WTC11 (cell line): ENCODE results near the gene WWOX. TPM values are rescaled to one million over a fixed set of nuclear protein-coding genes. Genes with fewer than 3 reads are reported as not detected.

Source experiments
- ATAC-seq: fragments of 200-7000 bp; cut with Tn5 transposase; 2 replicates; pipeline ENCODE4 v1.10.0; 2021; ENCODE audit warnings: mild to moderate bottlenecking, moderate library complexity
- CTCF ChIA-PET: fragments of 300-600 bp; sonication (Branson Sonifier 250); formaldehyde crosslinking; loops from one replicate; lab custom pipeline; 2021; ENCODE audit warnings: antibody characterized with exemption; lab: Charles Lee
- POLR2A ChIA-PET: fragments of 350-600 bp; sonication (Branson Sonifier 250); formaldehyde crosslinking; loops from one replicate; lab custom pipeline; 2021; ENCODE audit warnings: antibody characterized with exemption; lab: Charles Lee
- DNase-seq: peaks from one replicate; pipeline ENCODE4 v3.0.0; 2021; ENCODE audit warnings: low spot score
- H3K27ac Mint-ChIP-seq: 2 replicates; pipeline ENCODE4 v1.8.0; 2021; ENCODE audit warnings: mixed read lengths
- H3K27me3 Mint-ChIP-seq: 2 replicates; pipeline ENCODE4 v1.8.0; 2021; ENCODE audit warnings: low read depth, mild to moderate bottlenecking, moderate library complexity, mixed read lengths
- H3K36me3 Mint-ChIP-seq: 2 replicates; pipeline ENCODE4 v1.8.0; 2021; ENCODE audit warnings: mixed read lengths
- H3K4me1 Mint-ChIP-seq: 2 replicates; pipeline ENCODE4 v1.8.0; 2022; ENCODE audit warnings: mixed read lengths
- H3K4me3 Mint-ChIP-seq: 2 replicates; pipeline ENCODE4 v1.8.0; 2021; ENCODE audit warnings: mild to moderate bottlenecking, moderate library complexity, mixed read lengths
- H3K9me3 Mint-ChIP-seq: 2 replicates; pipeline ENCODE4 v1.8.0; 2021; ENCODE audit warnings: mixed read lengths
- ATF1 ChIP-seq: sonication (generic); formaldehyde crosslinking; IDR thresholded peaks from 2 replicates; pipeline ENCODE4 v1.8.1; 2023; ENCODE audit warnings: mild to moderate bottlenecking, moderate library complexity, missing genetic modification reagents
- ELF4 ChIP-seq: sonication (generic); formaldehyde crosslinking; IDR thresholded peaks from 2 replicates; pipeline ENCODE4 v1.8.1; 2022; ENCODE audit warnings: low read depth, mild to moderate bottlenecking, moderate library complexity, missing genetic modification reagents
- ETV6 ChIP-seq: sonication (generic); formaldehyde crosslinking; IDR thresholded peaks from 2 replicates; pipeline ENCODE4 v1.8.1; 2022; ENCODE audit warnings: mild to moderate bottlenecking, missing genetic modification reagents
- FOXP1 ChIP-seq: sonication (generic); formaldehyde crosslinking; IDR thresholded peaks from 2 replicates; pipeline ENCODE4 v1.8.0; 2022; ENCODE audit warnings: missing genetic modification reagents, mild to moderate bottlenecking, moderate library complexity, borderline replicate concordance
- GABPB1 ChIP-seq: sonication (generic); formaldehyde crosslinking; IDR thresholded peaks from 2 replicates; pipeline ENCODE4 v1.8.1; 2023; ENCODE audit warnings: mild to moderate bottlenecking, missing genetic modification reagents
- HMGA2 ChIP-seq: fragments of 250-450 bp; sonication (Bioruptor Pico); IDR thresholded peaks from 2 replicates; pipeline ENCODE4 v1.4.0; 2021; ENCODE audit warnings: mild to moderate bottlenecking, moderate library complexity
- JUN ChIP-seq: sonication (generic); formaldehyde crosslinking; IDR thresholded peaks from 2 replicates; pipeline ENCODE4 v1.8.0; 2023; ENCODE audit warnings: mild to moderate bottlenecking, missing genetic modification reagents
- MYBL2 ChIP-seq: sonication (generic); formaldehyde crosslinking; IDR thresholded peaks from 2 replicates; pipeline ENCODE4 v1.8.1; 2023; ENCODE audit warnings: mild to moderate bottlenecking, moderate library complexity, missing genetic modification reagents
- RELA ChIP-seq: sonication (generic); formaldehyde crosslinking; IDR thresholded peaks from 2 replicates; pipeline ENCODE4 v1.8.1; 2022; ENCODE audit warnings: missing genetic modification reagents, mild to moderate bottlenecking, borderline replicate concordance
- SOX15 ChIP-seq: fragments of 250-450 bp; sonication (Bioruptor Pico); IDR thresholded peaks from 2 replicates; pipeline ENCODE4 v1.9.0; 2021; ENCODE audit warnings: mild to moderate bottlenecking
- TEAD1 ChIP-seq: sonication (generic); formaldehyde crosslinking; IDR thresholded peaks from 2 replicates; pipeline ENCODE4 v1.8.0; 2022; ENCODE audit warnings: mild to moderate bottlenecking, missing genetic modification reagents
- TP53 ChIP-seq: sonication (generic); formaldehyde crosslinking; IDR thresholded peaks from 2 replicates; pipeline ENCODE4 v1.8.1; 2023; ENCODE audit warnings: mild to moderate bottlenecking, missing genetic modification reagents
- ZNF317 ChIP-seq: sonication (generic); formaldehyde crosslinking; IDR thresholded peaks from 2 replicates; pipeline ENCODE4 v1.8.1; 2023; ENCODE audit warnings: low read depth, mild to moderate bottlenecking, moderate library complexity, missing genetic modification reagents, borderline replicate concordance
- ZNF671 ChIP-seq: fragments of 250-450 bp; sonication (Bioruptor Pico); IDR thresholded peaks from 2 replicates; pipeline ENCODE4 v1.8.0; 2021; ENCODE audit warnings: mild to moderate bottlenecking
- total RNA-seq: library from RNA; stranded (reverse); gene quantifications from 3 replicates; pipeline ENCODE4 v1.2.3, GENCODE V29; 2021
- TF ChIP-seq, protein P1 (sequence below): sonication (generic); formaldehyde crosslinking; IDR thresholded peaks from 2 replicates; pipeline ENCODE4 v1.8.1; 2023; ENCODE audit warnings: mild to moderate bottlenecking, missing genetic modification reagents, borderline replicate concordance
- TF ChIP-seq, protein P2 (sequence below): sonication (generic); formaldehyde crosslinking; IDR thresholded peaks from 2 replicates; pipeline ENCODE4 v1.8.0; 2022; ENCODE audit warnings: mild to moderate bottlenecking, missing genetic modification reagents
- TF ChIP-seq, protein P3 (sequence below): sonication (generic); formaldehyde crosslinking; IDR thresholded peaks from 2 replicates; pipeline ENCODE4 v1.8.1; 2023; ENCODE audit warnings: mild to moderate bottlenecking, moderate library complexity, missing genetic modification reagents
- TF ChIP-seq, protein P4 (sequence below): sonication (generic); formaldehyde crosslinking; IDR thresholded peaks from 2 replicates; pipeline ENCODE4 v1.8.1; 2022; ENCODE audit warnings: missing genetic modification reagents, borderline replicate concordance
- TF ChIP-seq, protein P5 (sequence below): fragments of 250-450 bp; sonication (Bioruptor Pico); IDR thresholded peaks from 2 replicates; pipeline ENCODE4 v1.9.0; 2021; ENCODE audit warnings: mild to moderate bottlenecking, borderline replicate concordance
- TF ChIP-seq, protein P6 (sequence below): sonication (generic); formaldehyde crosslinking; IDR thresholded peaks from 2 replicates; pipeline ENCODE4 v1.8.1; 2023; ENCODE audit warnings: mild to moderate bottlenecking, missing genetic modification reagents, moderate library complexity

The WWOX gene
- total RNA-seq, 1 experiment from 2014 or later = 15.7 TPM

DNA sequence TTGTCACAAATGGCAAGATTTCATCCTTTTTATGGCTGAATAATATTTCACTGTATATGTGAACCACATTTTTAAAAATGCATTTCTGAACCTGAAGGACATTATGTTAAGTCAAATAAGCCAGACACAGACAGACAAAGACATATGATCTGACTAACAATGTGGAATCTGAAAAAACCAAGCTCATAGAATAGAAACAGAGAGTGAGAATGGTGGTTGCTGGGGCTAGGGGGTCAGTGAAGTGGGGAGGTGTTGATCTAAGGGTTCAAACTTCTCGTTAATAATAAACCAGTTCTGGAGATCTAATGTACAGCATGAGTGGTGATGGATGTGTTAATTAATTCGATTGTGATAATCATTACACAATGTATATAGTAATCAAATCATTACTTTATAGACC lies 475.1 kb downstream of the WWOX start:
- Mint-ChIP-seq H3K27me3 (no peaks in the 10 kb centered on the region), H3K27ac (no peak overlapping the region)
- no peak for DNase-seq
- TF ChIP-seq ZNF671 (CRISPR knock-in tag) (no peak), SOX15 (CRISPR knock-in tag) (no peak), TP53 (CRISPR knock-in tag) (no peak), HMGA2 (CRISPR knock-in tag) (no peak), ZNF317 (CRISPR knock-in tag) (no peak), ELF4 (no peak), JUN (CRISPR knock-in tag) (no peak), TEAD1 (CRISPR knock-in tag) (no peak), ATF1 (CRISPR knock-in tag) (no peak)
- TF ChIP-seq, protein P1, sequence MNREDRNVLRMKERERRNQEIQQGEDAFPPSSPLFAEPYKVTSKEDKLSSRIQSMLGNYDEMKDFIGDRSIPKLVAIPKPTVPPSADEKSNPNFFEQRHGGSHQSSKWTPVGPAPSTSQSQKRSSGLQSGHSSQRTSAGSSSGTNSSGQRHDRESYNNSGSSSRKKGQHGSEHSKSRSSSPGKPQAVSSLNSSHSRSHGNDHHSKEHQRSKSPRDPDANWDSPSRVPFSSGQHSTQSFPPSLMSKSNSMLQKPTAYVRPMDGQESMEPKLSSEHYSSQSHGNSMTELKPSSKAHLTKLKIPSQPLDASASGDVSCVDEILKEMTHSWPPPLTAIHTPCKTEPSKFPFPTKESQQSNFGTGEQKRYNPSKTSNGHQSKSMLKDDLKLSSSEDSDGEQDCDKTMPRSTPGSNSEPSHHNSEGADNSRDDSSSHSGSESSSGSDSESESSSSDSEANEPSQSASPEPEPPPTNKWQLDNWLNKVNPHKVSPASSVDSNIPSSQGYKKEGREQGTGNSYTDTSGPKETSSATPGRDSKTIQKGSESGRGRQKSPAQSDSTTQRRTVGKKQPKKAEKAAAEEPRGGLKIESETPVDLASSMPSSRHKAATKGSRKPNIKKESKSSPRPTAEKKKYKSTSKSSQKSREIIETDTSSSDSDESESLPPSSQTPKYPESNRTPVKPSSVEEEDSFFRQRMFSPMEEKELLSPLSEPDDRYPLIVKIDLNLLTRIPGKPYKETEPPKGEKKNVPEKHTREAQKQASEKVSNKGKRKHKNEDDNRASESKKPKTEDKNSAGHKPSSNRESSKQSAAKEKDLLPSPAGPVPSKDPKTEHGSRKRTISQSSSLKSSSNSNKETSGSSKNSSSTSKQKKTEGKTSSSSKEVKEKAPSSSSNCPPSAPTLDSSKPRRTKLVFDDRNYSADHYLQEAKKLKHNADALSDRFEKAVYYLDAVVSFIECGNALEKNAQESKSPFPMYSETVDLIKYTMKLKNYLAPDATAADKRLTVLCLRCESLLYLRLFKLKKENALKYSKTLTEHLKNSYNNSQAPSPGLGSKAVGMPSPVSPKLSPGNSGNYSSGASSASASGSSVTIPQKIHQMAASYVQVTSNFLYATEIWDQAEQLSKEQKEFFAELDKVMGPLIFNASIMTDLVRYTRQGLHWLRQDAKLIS (CRISPR knock-in tag) = no peak
- TF ChIP-seq, protein P2, sequence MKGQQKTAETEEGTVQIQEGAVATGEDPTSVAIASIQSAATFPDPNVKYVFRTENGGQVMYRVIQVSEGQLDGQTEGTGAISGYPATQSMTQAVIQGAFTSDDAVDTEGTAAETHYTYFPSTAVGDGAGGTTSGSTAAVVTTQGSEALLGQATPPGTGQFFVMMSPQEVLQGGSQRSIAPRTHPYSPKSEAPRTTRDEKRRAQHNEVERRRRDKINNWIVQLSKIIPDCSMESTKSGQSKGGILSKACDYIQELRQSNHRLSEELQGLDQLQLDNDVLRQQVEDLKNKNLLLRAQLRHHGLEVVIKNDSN (CRISPR knock-in tag) = no peak
- TF ChIP-seq, all 79 proteins: peak for 0
- CTCF ChIA-PET = no interaction called here
- no peaks in the 10 kb centered on the region; the same call in 1 of the 2 replicates for H3K4me1 Mint-ChIP-seq
- H3K36me3 Mint-ChIP-seq = no peaks in the 10 kb centered on the region
- no peak overlapping the region for H3K4me3 Mint-ChIP-seq
- H3K9me3 Mint-ChIP-seq = peaks cover 10% of the 10 kb centered on the region
- no peak for ATAC-seq
- POLR2A ChIA-PET = interaction anchor here (1.1 kb wide), 1 partner anchor 12 kb away, joined by 3 read pairs; no protein-coding TSS in a partner anchor

DNA sequence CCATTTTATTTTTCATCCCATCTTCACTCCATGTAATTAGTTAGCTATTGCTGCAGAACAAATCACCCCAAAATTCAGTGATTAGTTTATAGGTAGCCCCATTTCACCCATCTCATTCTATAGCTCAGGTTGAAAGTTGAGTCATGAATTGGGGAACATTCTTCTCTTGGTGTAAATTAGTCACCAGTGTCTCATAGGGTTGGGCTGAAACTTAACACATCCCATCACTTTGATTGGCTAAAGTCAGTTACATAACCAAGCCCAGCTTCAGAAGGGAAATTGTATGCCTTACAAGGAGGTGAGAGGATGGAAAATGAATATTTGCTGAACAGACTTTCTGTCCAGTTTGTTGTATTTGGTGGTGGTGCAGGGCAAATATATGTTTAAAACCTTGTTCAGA lies 477.5 kb downstream of the WWOX start:
- DNase-seq (no peak), ATAC-seq (no peak)
- H3K27me3 Mint-ChIP-seq = no peaks in the 10 kb centered on the region
- H3K4me1 Mint-ChIP-seq = no peaks in the 10 kb centered on the region; the same call in 1 of the 2 replicates
- POLR2A ChIA-PET = interaction anchor here (0.6 kb wide), 1 partner anchor 32 kb away, joined by 4 read pairs; no protein-coding TSS in a partner anchor
- CTCF ChIA-PET = no interaction called here
- peaks cover 10% of the 10 kb centered on the region for H3K9me3 Mint-ChIP-seq
- H3K36me3 Mint-ChIP-seq = no peaks in the 10 kb centered on the region
- no peak overlapping the region for H3K27ac Mint-ChIP-seq
- no peak overlapping the region for H3K4me3 Mint-ChIP-seq
- TF ChIP-seq, protein P3, sequence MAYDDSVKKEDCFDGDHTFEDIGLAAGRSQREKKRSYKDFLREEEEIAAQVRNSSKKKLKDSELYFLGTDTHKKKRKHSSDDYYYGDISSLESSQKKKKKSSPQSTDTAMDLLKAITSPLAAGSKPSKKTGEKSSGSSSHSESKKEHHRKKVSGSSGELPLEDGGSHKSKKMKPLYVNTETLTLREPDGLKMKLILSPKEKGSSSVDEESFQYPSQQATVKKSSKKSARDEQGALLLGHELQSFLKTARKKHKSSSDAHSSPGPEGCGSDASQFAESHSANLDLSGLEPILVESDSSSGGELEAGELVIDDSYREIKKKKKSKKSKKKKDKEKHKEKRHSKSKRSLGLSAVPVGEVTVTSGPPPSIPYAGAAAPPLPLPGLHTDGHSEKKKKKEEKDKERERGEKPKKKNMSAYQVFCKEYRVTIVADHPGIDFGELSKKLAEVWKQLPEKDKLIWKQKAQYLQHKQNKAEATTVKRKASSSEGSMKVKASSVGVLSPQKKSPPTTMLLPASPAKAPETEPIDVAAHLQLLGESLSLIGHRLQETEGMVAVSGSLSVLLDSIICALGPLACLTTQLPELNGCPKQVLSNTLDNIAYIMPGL (CRISPR knock-in tag) = no peak
- TF ChIP-seq, protein P4, sequence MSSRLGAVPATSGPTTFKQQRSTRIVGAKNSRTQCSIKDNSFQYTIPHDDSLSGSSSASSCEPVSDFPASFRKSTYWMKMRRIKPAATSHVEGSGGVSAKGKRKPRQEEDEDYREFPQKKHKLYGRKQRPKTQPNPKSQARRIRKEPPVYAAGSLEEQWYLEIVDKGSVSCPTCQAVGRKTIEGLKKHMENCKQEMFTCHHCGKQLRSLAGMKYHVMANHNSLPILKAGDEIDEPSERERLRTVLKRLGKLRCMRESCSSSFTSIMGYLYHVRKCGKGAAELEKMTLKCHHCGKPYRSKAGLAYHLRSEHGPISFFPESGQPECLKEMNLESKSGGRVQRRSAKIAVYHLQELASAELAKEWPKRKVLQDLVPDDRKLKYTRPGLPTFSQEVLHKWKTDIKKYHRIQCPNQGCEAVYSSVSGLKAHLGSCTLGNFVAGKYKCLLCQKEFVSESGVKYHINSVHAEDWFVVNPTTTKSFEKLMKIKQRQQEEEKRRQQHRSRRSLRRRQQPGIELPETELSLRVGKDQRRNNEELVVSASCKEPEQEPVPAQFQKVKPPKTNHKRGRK = no peak
- TF ChIP-seq ETV6 (CRISPR knock-in tag) = no peak
- no peak for TF ChIP-seq GABPB1
- TF ChIP-seq ZNF671 (CRISPR knock-in tag) = no peak
- no peak for TF ChIP-seq FOXP1 (CRISPR knock-in tag)
- no peak for TF ChIP-seq HMGA2 (CRISPR knock-in tag)
- TF ChIP-seq MYBL2 (CRISPR knock-in tag) = no peak
- TF ChIP-seq, protein P5, sequence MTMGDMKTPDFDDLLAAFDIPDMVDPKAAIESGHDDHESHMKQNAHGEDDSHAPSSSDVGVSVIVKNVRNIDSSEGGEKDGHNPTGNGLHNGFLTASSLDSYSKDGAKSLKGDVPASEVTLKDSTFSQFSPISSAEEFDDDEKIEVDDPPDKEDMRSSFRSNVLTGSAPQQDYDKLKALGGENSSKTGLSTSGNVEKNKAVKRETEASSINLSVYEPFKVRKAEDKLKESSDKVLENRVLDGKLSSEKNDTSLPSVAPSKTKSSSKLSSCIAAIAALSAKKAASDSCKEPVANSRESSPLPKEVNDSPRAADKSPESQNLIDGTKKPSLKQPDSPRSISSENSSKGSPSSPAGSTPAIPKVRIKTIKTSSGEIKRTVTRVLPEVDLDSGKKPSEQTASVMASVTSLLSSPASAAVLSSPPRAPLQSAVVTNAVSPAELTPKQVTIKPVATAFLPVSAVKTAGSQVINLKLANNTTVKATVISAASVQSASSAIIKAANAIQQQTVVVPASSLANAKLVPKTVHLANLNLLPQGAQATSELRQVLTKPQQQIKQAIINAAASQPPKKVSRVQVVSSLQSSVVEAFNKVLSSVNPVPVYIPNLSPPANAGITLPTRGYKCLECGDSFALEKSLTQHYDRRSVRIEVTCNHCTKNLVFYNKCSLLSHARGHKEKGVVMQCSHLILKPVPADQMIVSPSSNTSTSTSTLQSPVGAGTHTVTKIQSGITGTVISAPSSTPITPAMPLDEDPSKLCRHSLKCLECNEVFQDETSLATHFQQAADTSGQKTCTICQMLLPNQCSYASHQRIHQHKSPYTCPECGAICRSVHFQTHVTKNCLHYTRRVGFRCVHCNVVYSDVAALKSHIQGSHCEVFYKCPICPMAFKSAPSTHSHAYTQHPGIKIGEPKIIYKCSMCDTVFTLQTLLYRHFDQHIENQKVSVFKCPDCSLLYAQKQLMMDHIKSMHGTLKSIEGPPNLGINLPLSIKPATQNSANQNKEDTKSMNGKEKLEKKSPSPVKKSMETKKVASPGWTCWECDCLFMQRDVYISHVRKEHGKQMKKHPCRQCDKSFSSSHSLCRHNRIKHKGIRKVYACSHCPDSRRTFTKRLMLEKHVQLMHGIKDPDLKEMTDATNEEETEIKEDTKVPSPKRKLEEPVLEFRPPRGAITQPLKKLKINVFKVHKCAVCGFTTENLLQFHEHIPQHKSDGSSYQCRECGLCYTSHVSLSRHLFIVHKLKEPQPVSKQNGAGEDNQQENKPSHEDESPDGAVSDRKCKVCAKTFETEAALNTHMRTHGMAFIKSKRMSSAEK = no peak
- TF ChIP-seq RELA (CRISPR knock-in tag) = no peak
- TF ChIP-seq, protein P6, sequence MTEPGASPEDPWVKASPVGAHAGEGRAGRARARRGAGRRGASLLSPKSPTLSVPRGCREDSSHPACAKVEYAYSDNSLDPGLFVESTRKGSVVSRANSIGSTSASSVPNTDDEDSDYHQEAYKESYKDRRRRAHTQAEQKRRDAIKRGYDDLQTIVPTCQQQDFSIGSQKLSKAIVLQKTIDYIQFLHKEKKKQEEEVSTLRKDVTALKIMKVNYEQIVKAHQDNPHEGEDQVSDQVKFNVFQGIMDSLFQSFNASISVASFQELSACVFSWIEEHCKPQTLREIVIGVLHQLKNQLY (CRISPR knock-in tag) = no peak
